ENCODE data around the gene SHROOM3.

DNA sequence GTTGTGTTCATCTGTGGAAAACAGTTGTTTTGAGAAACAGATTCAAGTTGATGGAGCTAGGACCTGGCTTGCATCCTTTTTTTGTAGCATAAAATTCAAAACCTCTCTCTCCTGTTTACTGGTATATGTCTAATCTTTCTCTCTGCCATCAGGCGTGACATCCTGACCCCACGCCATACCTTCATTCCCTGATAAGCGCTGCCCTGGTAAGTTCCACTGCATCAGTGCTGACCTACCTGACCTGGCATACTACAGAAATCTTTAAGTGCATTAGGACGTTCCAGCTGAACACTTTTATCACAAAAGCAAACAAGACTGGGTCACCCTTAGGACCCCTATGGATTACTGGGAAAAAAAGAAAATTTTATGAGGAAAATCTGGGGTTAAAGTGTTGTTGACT, 230.7 kb downstream of the SHROOM3 start:
- TF ChIP-seq RAD21 (conservative IDR thresholded peaks at IDR 0.05) (no peak), SMC3 (conservative IDR thresholded peaks at IDR 0.05; ENCODE audit: poor library complexity) (no peak), POLR2AphosphoS5 (IDR thresholded peaks at IDR 0.05) (no peak), TAF1 (IDR thresholded peaks at IDR 0.05; ENCODE audit: low read depth) (no peak)
- TF ChIP-seq, protein P1, sequence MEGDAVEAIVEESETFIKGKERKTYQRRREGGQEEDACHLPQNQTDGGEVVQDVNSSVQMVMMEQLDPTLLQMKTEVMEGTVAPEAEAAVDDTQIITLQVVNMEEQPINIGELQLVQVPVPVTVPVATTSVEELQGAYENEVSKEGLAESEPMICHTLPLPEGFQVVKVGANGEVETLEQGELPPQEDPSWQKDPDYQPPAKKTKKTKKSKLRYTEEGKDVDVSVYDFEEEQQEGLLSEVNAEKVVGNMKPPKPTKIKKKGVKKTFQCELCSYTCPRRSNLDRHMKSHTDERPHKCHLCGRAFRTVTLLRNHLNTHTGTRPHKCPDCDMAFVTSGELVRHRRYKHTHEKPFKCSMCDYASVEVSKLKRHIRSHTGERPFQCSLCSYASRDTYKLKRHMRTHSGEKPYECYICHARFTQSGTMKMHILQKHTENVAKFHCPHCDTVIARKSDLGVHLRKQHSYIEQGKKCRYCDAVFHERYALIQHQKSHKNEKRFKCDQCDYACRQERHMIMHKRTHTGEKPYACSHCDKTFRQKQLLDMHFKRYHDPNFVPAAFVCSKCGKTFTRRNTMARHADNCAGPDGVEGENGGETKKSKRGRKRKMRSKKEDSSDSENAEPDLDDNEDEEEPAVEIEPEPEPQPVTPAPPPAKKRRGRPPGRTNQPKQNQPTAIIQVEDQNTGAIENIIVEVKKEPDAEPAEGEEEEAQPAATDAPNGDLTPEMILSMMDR (IDR thresholded peaks at IDR 0.05; ENCODE audit: poor library complexity, severe bottlenecking): no peak

All from neural cell (in vitro differentiated cells).